Activated gamma-delta T cell (primary cell): ENCODE results near the gene ZFP64.
A peak's percentile ranks its signal among the peaks of the same experiment; 100 is the strongest.
"Not testable (repeated sequence)": the region's sequence is repeated elsewhere in the genome, so short reads cannot be mapped to it uniquely, and the experiment has no call there.

Experiments
- DNase-seq: peaks from one replicate; lab custom pipeline; 2025; lab: John Stamatoyannopoulos, UW

The ZFP64 gene

GRCh38 chr20:52204136-52204535, 12.6 kb upstream of the ZFP64 start:
- DNase-seq = no peak

GRCh38 chr20:52201395-52201794, 9.8 kb upstream of the ZFP64 start:
- DNase-seq = no peak

DNA sequence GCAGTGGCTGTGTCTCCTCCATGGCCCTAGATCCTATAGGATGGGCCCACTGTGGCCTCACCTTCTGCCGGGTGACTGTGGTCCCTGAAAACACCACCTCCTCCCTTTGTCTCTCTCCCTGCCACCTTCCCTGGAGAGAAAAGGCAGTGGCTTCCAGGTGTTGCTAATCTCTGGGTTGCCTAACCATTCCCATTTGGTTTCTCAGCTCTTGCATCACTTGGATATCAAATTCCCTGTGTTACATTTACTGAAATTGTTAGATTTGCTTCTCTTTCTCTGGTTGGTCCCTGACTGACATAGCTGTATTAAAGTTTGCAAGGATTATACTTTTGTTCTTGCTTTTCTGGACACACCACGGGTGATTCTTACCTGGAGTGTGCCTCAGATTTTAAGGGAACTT, 9.3 kb upstream of the ZFP64 start:
- DNase-seq = no peak

GRCh38 chr20:52196845-52197244, 5.3 kb upstream of the ZFP64 start:
- DNase-seq = no peak

DNA sequence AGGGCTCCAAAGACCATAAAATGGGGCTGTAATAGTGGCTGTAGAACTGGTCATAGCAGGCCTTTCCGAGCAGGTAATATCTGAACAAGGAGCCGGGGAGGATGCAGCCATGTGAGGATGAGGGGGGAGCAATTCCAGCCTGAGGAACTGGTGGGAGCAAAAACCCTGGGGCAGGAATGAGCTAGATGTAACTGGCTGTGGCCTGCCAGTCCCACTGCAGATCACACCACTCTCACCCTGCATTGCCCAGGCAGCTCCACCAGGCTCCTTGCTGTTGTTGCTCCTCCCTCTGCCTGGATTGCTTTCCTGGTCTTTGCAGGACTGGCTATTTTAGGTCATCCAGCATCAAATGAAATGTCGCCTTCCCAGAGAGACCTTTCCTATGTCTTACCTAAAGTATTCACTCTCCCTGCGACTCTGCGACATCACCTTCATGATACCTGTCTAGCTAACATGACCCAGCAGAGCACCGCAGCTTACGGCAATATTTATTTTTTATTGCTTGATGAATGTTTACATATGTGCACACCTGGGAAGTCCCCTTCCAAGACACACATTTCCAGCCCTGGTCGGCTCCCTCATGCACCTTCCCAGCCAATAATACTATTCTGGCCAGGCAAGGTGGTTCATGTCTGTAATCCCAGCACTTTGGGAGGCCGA, 2.4 kb upstream of the ZFP64 start:
- no peak for DNase-seq

DNA sequence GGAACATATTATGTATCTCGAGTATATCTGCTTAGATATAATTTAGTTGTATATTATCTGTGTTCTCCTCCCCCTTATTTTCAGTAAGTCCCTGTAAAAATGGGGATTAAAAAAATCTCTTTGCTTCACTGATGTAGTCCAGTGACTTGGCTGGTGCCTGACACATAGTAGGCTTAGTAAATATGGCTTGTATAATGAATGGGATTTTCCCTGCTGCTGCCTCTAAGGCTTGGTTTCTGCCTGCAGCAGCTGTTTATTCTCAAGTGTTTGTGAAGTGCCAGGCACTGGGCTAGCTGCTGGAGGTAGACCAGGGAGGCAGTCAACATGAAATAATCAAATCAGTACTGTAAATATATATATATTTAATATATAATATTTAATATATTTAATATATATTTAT, 1.6 kb upstream of the ZFP64 start:
- DNase-seq = no peak

DNA sequence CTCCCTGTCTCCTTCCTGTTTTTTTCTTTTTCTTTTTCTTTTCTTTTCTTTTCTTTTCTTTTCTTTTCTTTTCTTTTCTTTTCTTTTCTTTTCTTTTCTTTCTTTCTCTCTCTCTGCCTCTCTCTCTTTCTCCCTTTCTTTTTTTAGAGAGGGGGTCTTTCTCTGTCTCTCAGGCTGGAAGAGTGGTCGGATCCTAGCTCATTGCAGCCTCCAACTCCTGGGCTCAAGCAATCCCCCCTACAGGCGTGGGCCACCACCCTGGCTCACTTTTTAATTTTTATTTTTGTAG, 1.1 kb upstream of the ZFP64 start:
- DNase-seq = not testable (repeated sequence)

DNA sequence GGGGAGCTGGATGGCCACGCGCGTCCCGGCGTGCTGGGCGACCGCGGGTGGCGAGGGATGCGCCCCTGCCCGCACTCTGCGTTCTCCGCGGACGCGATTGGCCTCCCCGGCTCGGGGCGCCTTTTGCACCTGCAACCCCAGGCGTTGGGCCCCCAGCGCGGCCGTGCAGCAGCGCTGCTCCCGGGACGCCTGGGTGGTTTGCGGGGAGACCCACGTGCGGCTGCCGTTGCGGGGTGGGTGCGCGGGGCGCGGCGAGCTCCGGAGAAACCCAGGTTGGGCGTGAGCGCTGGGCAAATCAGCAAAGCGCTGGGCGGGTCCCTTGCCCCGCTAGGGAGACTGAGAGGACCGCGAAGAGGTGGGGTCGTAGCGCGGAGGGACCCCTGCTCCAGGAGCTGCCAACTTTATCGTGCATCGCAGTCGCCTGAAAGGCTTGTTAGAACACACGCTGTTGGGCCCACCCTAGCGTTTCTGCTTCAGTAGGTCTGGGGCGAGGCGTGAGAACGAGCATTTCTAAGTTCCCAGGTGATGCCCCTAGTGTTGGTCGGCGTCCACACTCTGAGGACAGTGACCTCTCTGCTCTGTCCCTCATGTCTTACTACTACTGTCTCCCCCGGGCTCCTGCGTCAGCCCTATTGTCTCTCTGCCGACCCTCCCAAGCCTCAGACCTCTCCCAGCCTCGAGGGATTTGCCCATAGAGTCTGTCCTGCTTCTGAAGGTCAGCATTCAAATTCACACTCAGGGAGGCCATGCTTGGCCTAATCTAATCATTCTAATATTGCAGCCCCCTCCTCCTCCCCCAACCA, 538 bp upstream of the ZFP64 start:
- DNase-seq = peak; percentile 60

- no peak for DNase-seq
These were observed 995 bp downstream of the ZFP64 start for GRCh38 chr20:52190437-52191131.

- DNase-seq = no peak
These were observed 9.8 kb downstream of the ZFP64 start for GRCh38 chr20:52181766-52182165.

GRCh38 chr20:52180180-52180840, 11.3 kb downstream of the ZFP64 start:
- no peak for DNase-seq

DNA sequence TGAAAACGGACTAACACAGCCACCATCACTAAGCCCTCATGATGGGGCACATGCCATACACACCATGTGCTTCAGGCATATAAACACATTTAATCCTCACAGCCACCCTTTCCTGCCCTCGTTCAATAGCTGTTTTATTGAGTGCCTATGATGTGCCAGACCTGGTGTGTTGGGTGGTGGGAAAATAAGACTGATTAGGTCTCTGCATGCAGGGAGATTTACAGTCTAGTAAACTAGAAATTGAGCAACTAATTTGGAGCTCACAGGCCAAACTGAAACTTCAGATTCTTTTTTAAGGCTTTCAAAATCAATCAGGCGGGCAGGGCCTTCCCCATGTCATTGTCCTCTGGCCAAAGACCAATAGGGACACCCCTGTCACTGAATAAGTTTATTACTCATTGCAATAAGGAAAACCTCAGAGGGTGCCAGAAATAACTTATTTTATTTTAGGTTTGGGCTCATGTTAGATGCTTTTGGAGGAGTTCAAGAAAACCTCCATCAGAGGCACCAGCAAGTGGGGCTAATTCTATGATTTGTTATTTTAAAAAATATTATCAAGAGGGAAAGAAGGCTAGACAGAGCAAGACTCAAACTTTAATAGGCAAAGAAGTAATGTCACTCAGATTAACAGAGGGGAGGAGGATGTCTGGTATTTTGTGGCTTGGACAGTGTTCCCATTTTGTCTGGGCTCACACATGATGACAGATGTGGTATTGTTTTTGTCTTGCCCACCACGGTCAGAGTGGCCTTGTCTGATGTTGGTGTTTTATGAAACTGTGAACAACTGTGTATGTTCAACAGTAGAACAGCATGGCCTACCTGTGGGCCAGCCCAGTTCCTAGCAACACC, 12.0 kb downstream of the ZFP64 start:
- no peak for DNase-seq

- DNase-seq = no peak
These were observed 12.9 kb downstream of the ZFP64 start for GRCh38 chr20:52178691-52179090.

DNA sequence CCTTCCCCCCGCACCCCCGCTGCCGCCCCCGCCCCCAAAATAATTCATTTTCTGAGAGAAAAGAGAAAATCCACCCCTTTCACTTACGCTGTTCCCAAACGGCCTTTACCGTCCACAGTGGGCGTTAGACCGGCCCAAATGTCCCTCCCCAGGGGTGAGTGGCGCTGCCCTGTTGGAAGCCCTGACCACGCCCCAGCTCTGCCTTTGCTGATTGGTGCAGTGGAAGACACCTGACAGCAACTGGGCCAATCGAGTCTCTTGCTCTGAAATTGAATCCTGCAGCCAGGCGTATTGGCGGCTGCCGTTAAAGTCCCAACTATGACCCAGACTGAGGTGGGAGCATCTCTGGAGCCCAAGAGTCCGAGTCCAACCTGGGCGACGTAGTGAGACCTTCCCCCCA, 15.7 kb downstream of the ZFP64 start:
- DNase-seq = no peak

DNA sequence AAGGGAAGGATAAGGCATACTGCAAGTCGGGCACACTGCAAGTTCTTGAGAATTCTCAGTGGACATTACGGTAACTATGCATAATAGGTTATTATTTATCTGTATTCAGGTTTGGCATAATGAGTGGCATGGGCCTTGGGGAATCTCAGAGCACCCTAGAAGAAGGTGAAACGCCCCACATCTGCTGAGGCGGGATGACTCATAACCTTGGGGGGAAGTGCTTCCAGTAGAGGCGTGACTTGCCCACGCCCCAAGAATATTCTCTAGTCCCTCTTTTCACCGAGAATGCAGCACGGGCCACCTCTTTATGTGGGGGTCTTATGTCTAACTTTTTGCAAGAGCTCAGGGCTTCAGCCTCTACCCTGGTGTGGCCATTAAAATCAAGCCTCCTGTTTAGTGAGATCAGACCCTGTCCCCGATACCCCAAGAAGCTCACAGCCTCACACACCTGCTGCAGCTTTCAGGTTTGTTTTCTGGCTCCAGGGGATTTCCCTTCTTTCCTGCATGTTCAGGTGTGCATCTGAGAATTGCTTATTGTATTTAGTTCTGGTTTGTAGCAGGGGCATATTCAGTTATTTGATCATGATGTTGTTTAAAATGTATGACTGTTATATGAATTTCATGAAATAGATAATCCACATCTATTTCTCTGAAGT, 19.1 kb downstream of the ZFP64 start:
- no peak for DNase-seq

GRCh38 chr20:52171025-52171424, 20.6 kb downstream of the ZFP64 start:
- no peak for DNase-seq

- no peak for DNase-seq
These were observed 23.5 kb downstream of the ZFP64 start for GRCh38 chr20:52168116-52168515.

DNA sequence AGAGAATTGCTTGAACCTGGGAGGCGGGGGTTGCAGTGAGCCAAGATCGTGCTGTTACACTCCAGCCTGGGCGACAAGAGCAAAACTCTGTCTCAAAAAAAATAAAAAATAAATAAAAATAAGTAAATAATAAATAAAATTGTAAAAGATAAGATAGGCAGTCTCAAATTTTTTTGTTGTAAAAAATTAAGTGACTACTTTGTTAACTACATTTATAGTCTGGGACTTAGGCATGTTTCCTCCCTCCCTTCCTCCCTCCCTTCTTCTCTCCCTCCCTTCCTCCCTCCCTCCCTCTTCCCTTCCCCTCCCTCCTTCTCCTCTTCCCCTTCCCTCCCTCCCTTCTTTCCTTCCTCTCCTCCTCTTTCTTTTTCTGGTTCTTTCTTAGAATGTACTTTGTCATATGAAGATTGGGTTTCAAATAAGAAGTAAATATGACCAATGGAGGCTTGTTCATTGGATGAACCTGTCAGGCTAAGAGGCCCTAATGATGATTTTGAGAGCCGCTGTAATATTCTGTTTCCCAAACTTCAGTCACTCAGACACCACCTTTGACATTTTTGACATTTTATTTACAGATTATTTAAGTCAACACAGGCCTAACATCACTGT, 24.2 kb downstream of the ZFP64 start:
- DNase-seq = no peak

- no peak for DNase-seq
These were observed 25.4 kb downstream of the ZFP64 start for GRCh38 chr20:52166150-52166549.

- no peak for DNase-seq
These were observed 30.9 kb downstream of the ZFP64 start for GRCh38 chr20:52160621-52161204.
